Mononuclear cell (primary cell): ENCODE results near the gene HAPLN2. TPM values are rescaled to one million over a fixed set of nuclear protein-coding genes. Genes with fewer than 3 reads are reported as not detected.

ENCODE experiments used
- H3K27me3 ChIP-seq: 2 replicates; pipeline ENCODE4 v1.6.0; 2011; ENCODE audit warnings: low read length, control low read depth; ENCODE audit not compliant: insufficient read depth
- H3K4me1 ChIP-seq: 2 replicates; pipeline ENCODE4 v1.5.1; 2011; ENCODE audit warnings: mild to moderate bottlenecking, low read length, control low read depth; ENCODE audit not compliant: insufficient read depth
- H3K4me3 ChIP-seq: 2 replicates; pipeline ENCODE4 v1.5.1; 2011; ENCODE audit warnings: mild to moderate bottlenecking, low read length, moderate library complexity
- H3K9me3 ChIP-seq: 2 replicates; pipeline ENCODE4 v1.5.1; 2011; ENCODE audit warnings: low read depth, mild to moderate bottlenecking, control low read depth, low read length
- total RNA-seq: library from RNA; depleted of rRNA; stranded (reverse); fragments of >200 nt; gene quantifications from one replicate; pipeline ENCODE4 v1.2.3, GENCODE V29; 2012

HAPLN2 gene
- total RNA-seq, 1 donor: 0.21 TPM

- Histone ChIP-seq H3K9me3 (no peaks in the 10 kb centered on the region), H3K4me3 (no peak overlapping the region), H3K27me3 (no peaks in the 10 kb centered on the region), H3K4me1 (peaks cover 32% of the 10 kb centered on the region)
Observed at GRCh38 chr1:156666862-156667609, 47.8 kb downstream of the HAPLN2 start.

DNA sequence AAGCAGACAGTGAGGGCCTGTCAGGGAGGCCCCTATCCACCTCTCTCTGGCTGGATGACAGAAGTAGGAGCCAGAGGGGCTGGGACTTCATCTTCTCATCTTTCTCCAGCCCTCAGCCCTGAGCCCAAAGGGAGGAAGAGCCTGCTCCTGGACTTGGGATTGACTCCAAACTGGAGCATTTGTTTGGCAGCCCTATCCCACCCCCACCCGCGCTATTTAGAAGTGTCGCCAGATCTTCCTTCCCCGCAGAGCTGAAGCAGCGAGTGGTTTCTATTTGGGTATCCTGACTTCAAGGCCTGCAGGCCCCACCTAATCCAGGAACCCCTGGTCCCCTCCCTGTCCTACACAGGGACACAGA lies 48.4 kb downstream of the HAPLN2 start:
- H3K4me1 ChIP-seq: peaks cover 26% of the 10 kb centered on the region
- H3K4me3 ChIP-seq: no peak overlapping the region
- no peaks in the 10 kb centered on the region for H3K9me3 ChIP-seq
- peaks cover 3% of the 10 kb centered on the region for H3K27me3 ChIP-seq

DNA sequence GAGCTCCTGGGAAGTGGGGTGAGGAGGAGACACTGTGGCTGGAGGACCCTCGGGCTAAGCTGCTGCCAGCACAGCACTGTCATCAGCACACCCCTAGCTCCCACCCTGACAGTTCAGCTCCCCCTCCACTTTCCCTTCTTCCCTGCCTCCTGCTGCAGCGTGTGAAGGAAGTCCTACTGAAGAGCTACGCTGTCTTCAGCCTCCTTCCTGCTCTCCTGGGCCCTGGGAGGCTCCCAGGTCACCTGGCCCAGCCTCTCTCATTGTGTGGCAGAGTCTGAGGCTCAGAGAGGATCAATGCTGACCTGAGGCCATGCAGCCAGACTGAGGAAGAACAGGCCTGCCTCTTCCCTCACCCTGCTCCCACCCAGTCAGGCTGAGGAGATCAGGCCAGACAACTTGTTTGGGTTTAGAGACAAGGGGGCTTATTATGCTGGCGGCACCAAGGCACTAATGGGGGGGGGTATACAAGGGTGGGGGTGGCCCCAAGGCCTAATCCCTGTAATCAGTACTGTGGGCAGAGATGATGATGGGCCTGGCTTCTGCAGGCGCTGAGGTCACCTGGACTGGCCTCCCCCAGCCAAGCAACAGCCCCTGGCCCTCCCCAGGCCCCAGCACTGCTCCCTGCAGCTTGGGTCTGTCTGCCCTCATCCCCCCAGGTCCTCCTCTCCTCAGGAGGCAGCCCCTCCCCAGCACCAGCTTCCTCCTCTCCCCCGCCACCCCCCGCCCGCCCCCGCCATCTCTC lies 48.9 kb downstream of the HAPLN2 start:
- Histone ChIP-seq H3K9me3 (no peaks in the 10 kb centered on the region), H3K4me1 (peaks cover 21% of the 10 kb centered on the region), H3K27me3 (peaks cover 3% of the 10 kb centered on the region), H3K4me3 (no peak overlapping the region)

DNA sequence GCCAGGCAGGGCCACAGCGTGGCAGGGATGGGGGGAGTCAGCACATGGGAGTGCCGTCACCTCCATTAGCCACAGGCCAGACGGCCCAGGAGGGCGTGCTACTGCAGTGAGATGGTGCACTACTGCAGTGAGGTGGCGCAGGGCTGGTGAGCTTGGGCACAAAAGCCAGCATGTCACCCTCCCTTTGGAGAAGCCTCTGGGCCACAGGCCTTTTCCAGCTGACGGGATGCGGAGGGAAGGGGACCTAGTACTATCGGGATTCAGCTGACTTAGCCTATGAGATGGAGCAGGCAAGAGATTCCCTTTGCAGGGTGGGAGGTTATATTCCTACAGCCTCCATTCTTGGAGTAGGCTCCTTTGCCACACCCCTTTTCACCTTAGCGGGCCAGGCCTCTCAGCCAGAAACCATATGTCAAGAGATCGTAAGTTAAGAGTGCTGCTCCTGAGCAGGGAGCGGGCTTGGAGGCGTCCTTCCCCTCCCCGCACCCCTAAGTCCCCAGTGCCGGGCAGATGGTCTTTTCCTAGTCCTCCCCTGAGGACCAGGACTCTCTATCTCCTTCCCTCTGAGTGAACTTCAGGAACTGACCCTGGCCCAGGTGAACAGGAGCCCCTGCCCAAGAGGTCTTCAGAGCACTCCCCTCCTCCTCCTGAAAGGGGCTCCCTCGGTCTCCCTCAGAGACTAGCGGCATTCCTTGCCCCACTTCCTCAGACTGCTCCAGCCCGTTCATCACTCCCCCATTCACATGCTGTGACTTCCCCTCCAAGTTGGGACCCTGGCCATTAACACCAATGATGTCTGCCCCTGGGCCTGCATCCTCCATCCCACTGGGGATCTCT lies 49.8 kb downstream of the HAPLN2 start:
- H3K27me3 ChIP-seq: peaks cover 3% of the 10 kb centered on the region
- no peak overlapping the region for H3K4me3 ChIP-seq
- H3K4me1 ChIP-seq: peaks cover 15% of the 10 kb centered on the region
- H3K9me3 ChIP-seq: no peaks in the 10 kb centered on the region

DNA sequence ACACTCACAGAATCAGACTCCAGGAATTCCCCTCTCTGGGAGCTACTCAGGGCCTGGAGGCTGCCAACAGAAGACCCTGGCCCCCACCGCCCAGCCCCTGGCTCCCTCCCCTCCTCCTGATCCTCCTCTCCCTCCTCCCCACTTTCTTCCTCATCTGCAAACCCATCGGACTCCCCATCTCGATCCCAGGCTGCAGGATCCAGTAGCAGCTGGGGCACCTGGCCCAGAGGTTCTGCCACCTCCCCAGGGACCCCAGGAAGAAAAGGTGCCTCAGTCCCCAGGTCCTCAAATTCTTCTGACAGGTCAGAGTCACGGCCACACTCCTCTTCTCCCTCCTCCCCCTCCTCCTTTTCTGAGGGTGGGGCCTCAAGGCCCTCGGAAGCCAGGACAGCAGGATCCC lies 50.6 kb downstream of the HAPLN2 start:
- Histone ChIP-seq H3K4me3 (no peak overlapping the region), H3K27me3 (peaks cover 5% of the 10 kb centered on the region), H3K4me1 (peaks cover 7% of the 10 kb centered on the region)

DNA sequence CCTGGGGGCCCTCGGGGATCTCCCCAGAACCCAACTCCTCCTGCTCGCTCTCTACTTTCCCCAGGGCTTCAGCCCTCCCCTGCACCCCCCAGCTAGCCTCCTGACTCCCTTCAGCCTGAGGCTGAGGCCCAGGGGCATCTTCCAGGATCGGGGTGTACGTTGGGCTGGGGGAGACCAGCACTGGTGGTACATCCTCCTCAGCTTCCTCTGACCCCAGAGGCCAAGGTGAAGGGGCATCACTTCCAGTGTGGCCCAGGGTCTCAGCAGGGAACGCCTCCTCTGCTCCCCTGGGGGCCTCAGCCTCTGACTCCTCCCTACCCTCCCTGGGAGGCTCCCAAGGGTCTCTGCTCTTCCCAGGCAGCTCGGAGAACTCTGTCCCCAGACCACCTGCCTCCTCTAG lies 51.1 kb downstream of the HAPLN2 start:
- no peaks in the 10 kb centered on the region for H3K9me3 ChIP-seq
- peaks cover 2% of the 10 kb centered on the region for H3K4me1 ChIP-seq
- H3K27me3 ChIP-seq: peaks cover 8% of the 10 kb centered on the region
- H3K4me3 ChIP-seq: no peak overlapping the region

More for the DNA sequence above, 50.6 kb downstream of the HAPLN2 start:
- H3K9me3 ChIP-seq: no peaks in the 10 kb centered on the region

DNA sequence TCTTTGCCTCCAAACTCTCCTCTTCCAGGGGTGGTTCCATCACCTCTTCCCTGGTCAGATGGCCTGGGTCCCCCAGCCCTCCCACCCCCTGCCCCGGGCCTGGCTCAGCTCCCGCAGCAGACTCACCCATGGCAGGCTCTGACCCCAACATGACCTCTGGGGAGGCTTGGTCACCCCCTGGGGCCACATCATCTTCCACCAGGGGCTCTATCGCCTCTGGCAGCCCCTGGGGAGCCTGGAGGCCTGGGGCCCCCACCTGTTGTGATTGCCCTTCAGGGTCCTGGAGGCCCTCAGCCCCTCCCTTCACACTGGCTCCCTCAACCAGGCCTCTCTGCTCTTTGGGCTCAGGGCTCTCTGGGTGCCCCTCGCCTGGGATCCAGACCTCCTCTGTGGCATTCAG lies 51.6 kb downstream of the HAPLN2 start:
- Histone ChIP-seq H3K4me3 (no peak overlapping the region), H3K9me3 (no peaks in the 10 kb centered on the region), H3K27me3 (peaks cover 13% of the 10 kb centered on the region), H3K4me1 (no peaks in the 10 kb centered on the region)

DNA sequence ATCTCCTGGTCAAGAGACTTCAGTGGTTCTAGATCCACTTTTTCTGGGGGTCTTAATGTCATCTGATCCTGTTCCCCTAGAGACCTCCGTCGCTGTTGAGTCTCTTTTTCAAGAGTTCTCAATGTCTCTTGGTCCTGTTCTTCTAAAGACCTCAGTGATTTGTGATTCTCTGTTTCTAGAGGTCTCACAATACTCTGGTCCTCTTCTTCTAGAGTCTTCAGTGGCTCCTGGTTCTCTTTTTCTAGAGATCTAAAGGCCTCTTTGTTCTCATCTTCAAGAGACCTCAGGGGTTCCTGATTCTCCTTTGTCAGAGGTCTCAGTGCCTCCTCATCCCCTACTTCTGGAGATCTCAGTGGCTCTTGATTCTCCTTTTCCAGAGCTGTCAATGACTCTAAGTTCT lies 52.6 kb downstream of the HAPLN2 start:
- Histone ChIP-seq H3K27me3 (peaks cover 20% of the 10 kb centered on the region), H3K9me3 (no peaks in the 10 kb centered on the region), H3K4me1 (peaks cover under 1% of the 10 kb centered on the region), H3K4me3 (no peak overlapping the region)

GRCh38 chr1:156673387-156674121 lies 54.3 kb downstream of the HAPLN2 start:
- Histone ChIP-seq H3K4me1 (peaks cover 16% of the 10 kb centered on the region), H3K9me3 (no peaks in the 10 kb centered on the region), H3K27me3 (peaks cover 37% of the 10 kb centered on the region), H3K4me3 (no peak overlapping the region)

Other genes with a start within 250 kb of the HAPLN2 start
- gene MEF2D, start 118.6 kb upstream of the HAPLN2 start, total RNA-seq: 52.7 TPM
- gene IQGAP3, start 46.9 kb upstream of the HAPLN2 start, total RNA-seq: 0.10 TPM
- 1.2 TPM for gene TTC24, start 39.7 kb upstream of the HAPLN2 start, total RNA-seq
- 23.9 TPM for gene NAXE, start 27.6 kb upstream of the HAPLN2 start, total RNA-seq
- gene GPATCH4, start 17.9 kb upstream of the HAPLN2 start, total RNA-seq: 15.0 TPM
- gene BCAN, start 22.7 kb downstream of the HAPLN2 start, total RNA-seq: not detected
- not detected for gene NES, start 58.0 kb downstream of the HAPLN2 start, total RNA-seq
- gene CRABP2, start 86.2 kb downstream of the HAPLN2 start, total RNA-seq: 0.42 TPM
- gene METTL25B, start 109.1 kb downstream of the HAPLN2 start, total RNA-seq: 5.0 TPM
- 36.0 TPM for gene ISG20L2, start 109.4 kb downstream of the HAPLN2 start, total RNA-seq
- 3.9 TPM for gene MRPL24, start 121.7 kb downstream of the HAPLN2 start, total RNA-seq
- gene HDGF, start 132.3 kb downstream of the HAPLN2 start, total RNA-seq: 98.9 TPM
- 19.6 TPM for gene PRCC, start 148.1 kb downstream of the HAPLN2 start, total RNA-seq
- 19.1 TPM for gene SH2D2A, start 197.4 kb downstream of the HAPLN2 start, total RNA-seq
- gene INSRR, start 239.7 kb downstream of the HAPLN2 start, total RNA-seq: not detected
- gene NTRK1, start 241.4 kb downstream of the HAPLN2 start, total RNA-seq: 0.31 TPM